ENCODE data around the gene KCNQ5.

DNA sequence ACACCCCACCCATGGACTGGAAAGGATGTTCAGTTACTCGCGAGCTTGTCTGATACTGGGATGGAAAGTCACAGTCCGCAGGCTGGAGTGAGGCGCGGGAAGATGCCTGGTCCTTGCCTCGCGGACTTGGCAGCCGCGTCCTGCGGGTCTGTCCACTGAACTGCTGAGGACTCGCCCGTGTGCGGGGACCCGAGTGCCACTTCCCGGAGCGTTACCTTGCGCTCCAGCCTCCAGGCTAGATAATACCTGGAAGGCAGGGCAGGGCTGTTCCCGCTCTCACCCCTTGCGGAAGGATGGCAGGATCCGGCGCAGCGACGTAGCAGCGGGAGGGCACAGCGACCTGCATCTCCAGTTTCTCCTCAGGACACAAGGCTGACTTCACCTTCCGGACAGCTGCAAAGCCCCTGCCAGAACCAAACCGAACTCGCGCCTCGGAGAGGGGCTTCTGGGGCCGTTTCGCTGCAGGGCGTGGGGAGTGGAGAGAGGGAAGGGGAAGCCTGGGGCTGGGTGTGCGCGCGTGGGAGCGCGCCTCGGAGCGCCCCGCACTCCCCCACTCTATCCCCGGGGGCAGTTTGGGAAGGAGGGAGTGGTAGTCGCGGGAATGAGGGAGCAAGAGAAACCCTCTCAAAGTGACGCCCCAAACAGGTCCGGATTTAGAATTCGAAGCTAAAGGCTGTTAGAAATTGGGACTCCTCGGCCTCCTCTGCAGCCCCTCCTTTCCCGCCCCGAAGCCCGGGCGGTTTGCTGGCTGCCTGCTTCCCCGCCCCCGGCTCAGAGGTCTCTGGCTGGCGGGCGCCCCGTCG, at the start of gene KCNQ5:
- TF ChIP-seq, protein P1, sequence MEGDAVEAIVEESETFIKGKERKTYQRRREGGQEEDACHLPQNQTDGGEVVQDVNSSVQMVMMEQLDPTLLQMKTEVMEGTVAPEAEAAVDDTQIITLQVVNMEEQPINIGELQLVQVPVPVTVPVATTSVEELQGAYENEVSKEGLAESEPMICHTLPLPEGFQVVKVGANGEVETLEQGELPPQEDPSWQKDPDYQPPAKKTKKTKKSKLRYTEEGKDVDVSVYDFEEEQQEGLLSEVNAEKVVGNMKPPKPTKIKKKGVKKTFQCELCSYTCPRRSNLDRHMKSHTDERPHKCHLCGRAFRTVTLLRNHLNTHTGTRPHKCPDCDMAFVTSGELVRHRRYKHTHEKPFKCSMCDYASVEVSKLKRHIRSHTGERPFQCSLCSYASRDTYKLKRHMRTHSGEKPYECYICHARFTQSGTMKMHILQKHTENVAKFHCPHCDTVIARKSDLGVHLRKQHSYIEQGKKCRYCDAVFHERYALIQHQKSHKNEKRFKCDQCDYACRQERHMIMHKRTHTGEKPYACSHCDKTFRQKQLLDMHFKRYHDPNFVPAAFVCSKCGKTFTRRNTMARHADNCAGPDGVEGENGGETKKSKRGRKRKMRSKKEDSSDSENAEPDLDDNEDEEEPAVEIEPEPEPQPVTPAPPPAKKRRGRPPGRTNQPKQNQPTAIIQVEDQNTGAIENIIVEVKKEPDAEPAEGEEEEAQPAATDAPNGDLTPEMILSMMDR (IDR thresholded peaks at IDR 0.05), result no peak
- peak in 1 of 2 donors; percentile 10 for TF ChIP-seq POLR2A (IDR thresholded peaks at IDR 0.05)

Data from thyroid gland (tissue), 4 donors.